Activated CD4-positive, alpha-beta memory T cell treated with anti-CD3 and anti-CD28 coated beads, Interleukin-2, amount 10 ng/mL, durations not matched to agents 7 days and 5 days (primary cell): Measurements from ENCODE around the gene FAM193B. TPM values are rescaled to one million over a fixed set of nuclear protein-coding genes. Genes with fewer than 3 reads are reported as not detected.

ENCODE experiments used
- CTCF ChIA-PET: fragments of 350-600 bp; sonication (Branson Sonifier 250); formaldehyde crosslinking; loops from one replicate; lab custom pipeline; 2021; ENCODE audit warnings: antibody characterized with exemption, inconsistent platforms; lab: Charles Lee
- POLR2A ChIA-PET: fragments of 350-600 bp; sonication (Branson Sonifier 250); formaldehyde crosslinking; loops from one replicate; lab custom pipeline; 2021; ENCODE audit warnings: antibody characterized with exemption; lab: Charles Lee
- DNase-seq: peaks from one replicate; pipeline ENCODE4 v3.0.0-alpha.2; 2020
- H3K27ac Mint-ChIP-seq: one replicate; pipeline ENCODE4 v1.8.0; 2021; ENCODE audit warnings: mild to moderate bottlenecking, mixed read lengths
- H3K27me3 Mint-ChIP-seq: one replicate; pipeline ENCODE4 v1.8.0; 2021; ENCODE audit warnings: mixed read lengths
- H3K36me3 Mint-ChIP-seq: one replicate; pipeline ENCODE4 v1.8.0; 2021; ENCODE audit warnings: low read depth, mixed read lengths
- H3K4me1 Mint-ChIP-seq: one replicate; pipeline ENCODE4 v1.8.0; 2021; ENCODE audit warnings: mixed read lengths
- H3K4me3 Mint-ChIP-seq: one replicate; pipeline ENCODE4 v1.8.0; 2021; ENCODE audit warnings: mild to moderate bottlenecking, mixed read lengths
- H3K9me3 Mint-ChIP-seq: one replicate; pipeline ENCODE4 v1.8.0; 2021; ENCODE audit warnings: mixed read lengths
- total RNA-seq, 2 experiments: library from RNA; stranded (reverse); gene quantifications; one replicate each; pipeline ENCODE4 v1.2.3, GENCODE V29; 2021

Gene FAM193B
- total RNA-seq, 2 experiments from 2014 or later, result 110 to 112 TPM

DNA sequence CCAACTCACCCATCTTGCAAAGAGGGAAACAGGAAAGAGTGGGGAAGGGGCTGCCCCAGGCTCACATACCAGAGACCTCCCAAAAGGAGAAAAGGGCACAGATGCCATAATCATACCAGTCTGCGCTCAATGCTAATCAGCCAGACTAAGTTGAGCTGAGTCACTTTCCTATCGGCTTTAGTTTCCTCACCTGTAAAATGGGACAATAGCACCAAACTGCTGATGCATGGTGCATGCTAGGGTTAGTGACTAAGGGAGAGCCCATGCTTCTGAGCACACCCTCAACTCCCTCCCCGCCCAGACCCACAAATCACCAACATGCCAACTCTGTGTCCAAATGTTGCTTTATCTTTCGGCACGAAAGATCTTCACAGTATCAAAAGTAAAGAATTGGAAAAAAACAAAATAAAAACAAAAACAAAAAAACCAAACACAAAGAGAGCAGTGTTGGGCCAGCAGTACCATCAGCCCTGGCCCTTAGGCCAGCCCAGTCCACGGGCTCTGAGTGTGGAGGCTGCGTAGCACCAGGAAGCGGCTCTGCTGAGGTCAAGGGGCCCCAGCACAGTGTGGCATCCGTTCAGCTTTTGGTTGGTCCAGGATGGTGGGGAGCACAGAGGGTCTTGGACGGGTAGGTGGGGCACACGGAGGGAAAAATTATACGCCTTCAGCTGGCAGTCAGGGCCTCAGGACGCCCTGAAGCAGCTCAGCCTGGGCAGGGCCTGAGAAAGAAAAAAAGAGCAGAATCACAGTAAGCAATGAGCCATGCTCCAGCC, 34.7 kb downstream of the FAM193B start:
- Mint-ChIP-seq H3K9me3 (no peaks in the 10 kb centered on the region), H3K36me3 (peaks cover 49% of the 10 kb centered on the region), H3K27me3 (no peaks in the 10 kb centered on the region), H3K27ac (no peak overlapping the region), H3K4me1 (peaks cover 50% of the 10 kb centered on the region), H3K4me3 (no peak overlapping the region)
- no peak for DNase-seq
- CTCF ChIA-PET, result interaction anchor here (2.0 kb wide), 1 partner anchor 18 kb away, joined by 6 read pairs; no protein-coding TSS in a partner anchor
- POLR2A ChIA-PET, result no interaction called here

DNA sequence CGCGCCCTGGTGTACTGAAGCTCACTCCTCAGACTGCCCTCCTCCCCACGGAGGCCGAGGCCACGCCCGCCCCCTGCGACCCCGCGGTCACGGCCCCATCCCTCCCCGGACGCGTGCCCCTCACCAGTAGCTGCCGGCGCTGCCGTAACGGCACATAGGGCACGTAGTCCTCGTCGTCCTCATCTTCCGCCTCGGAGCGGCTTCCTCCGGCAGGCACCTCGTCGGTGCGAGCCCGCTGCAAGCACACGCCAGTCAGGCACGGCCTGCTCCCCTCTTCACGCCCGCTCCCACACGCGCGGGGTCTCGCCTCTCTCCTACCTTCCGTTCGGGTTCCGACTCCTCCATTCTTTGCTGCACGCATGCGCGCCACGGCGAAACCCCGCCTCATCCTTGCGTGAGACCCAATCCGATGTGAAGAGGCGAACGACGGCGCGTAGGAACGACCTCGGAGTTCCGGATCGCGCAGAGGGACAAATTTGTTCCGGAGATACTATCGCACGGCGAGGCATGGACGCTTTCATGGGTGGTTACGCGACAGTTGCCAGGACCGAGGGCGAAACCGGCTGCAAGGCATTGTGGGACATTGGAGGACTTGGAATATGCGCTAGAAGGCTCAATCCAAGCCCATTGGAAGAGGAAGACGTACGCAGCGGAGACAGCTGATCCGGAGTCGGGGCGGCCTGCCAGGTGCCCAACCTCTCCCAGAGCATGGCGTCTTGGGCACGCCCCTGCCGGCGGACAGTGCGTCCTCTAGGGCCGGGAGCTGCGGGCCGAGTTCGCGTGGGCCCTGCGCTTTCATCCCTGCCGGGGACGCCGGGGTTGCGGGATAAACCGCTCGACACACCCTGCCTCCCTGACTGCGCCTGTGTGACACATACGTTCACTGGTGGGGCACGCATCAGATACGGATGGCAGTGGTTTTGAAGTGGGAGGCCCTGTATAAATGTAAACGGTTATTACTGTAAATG, 37.5 kb downstream of the FAM193B start, which contains the start of gene DDX41:
DDX41 (minus strand) TSS at position 361 of the 968 bp plus-strand sequence; CDS start at position 345, 16 bp downstream.
- no peaks in the 10 kb centered on the region for H3K27me3 Mint-ChIP-seq
- no peaks in the 10 kb centered on the region for H3K9me3 Mint-ChIP-seq
- H3K27ac Mint-ChIP-seq, result peak within 1 kb of the TSS; percentile 81
- H3K36me3 Mint-ChIP-seq, result peaks cover 59% of the 10 kb centered on the region
- peak within 1 kb of the TSS; percentile 90 for H3K4me3 Mint-ChIP-seq
- ChIA-PET CTCF (interaction anchor here (1.1 to 3.1 kb wide), 5 partner anchors 15 to 206 kb away, joined by 3 to 21 read pairs (median 3); partner anchors contain the start of gene PDLIM7), POLR2A (interaction anchor here (0.9 to 2.1 kb wide), 13 partner anchors 10 to 688 kb away, joined by 3 to 12 read pairs (median 4); partner anchors contain the start of genes HNRNPAB, LMAN2, PDLIM7 and TMED9)
- peak; percentile 97 for DNase-seq
- H3K4me1 Mint-ChIP-seq, result peaks cover 53% of the 10 kb centered on the region

DNA sequence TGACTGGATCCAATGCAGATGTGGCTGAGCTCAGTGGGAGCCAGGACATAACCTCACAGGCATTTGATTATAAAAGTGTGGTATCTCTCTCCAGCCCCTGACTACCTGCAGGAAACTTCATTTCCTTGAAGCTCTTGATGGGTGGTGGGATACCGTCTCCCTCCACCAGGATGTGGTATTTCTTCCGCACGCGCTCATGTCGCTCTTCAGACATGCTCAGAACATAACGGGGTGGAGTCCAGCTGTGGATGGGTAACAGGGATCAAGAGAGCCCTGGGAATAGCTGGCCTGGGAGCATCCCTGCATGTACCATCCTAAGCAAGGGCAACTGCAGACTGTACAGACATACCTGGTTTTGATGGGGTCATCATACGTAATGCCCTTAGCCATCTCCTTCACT, 38.8 kb downstream of the FAM193B start:
- ChIA-PET CTCF (interaction anchor here (0.7 to 3.1 kb wide), 3 partner anchors 14 to 22 kb away, joined by 3 to 21 read pairs (median 9); partner anchors contain the start of gene PDLIM7), POLR2A (interaction anchor here (0.8 to 2.1 kb wide), 11 partner anchors 14 to 509 kb away, joined by 3 to 7 read pairs (median 4); partner anchors contain the start of genes LMAN2, MXD3, TMED9 and UIMC1)
- H3K4me1 Mint-ChIP-seq, result peaks cover 42% of the 10 kb centered on the region
- H3K27ac Mint-ChIP-seq, result peak overlapping the region; percentile 45
- DNase-seq, result no peak
- no peaks in the 10 kb centered on the region for H3K27me3 Mint-ChIP-seq
- peaks cover 62% of the 10 kb centered on the region for H3K36me3 Mint-ChIP-seq
- peak overlapping the region; percentile 90 for H3K4me3 Mint-ChIP-seq
- H3K9me3 Mint-ChIP-seq, result no peaks in the 10 kb centered on the region

DNA sequence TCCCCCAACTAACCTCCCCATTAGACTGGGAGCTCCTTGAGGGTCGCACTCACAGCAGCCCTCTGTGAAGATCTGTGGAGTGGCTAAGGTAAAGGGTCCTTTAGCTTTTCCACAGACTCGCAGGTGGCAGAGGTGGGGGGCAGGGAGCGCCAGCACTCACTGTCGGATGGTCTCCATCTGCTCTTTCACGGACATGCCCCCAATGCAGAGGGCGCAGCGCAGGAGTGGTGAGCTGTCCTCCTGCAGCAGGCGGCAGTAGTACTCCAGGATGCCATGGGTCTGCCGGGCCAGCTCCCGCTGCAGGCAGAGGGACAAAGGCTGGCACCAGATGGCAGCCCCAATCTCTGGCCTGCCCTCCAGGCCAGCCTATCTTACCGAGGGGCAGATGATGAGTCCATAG, 39.8 kb downstream of the FAM193B start:
- ChIA-PET POLR2A (interaction anchor here (1.0 kb wide), 1 partner anchor 38 kb away, joined by 3 read pairs; no protein-coding TSS in a partner anchor), CTCF (interaction anchor here (1.3 kb wide), 1 partner anchor 13 kb away, joined by 4 read pairs; no protein-coding TSS in a partner anchor)
- Mint-ChIP-seq H3K9me3 (no peaks in the 10 kb centered on the region), H3K36me3 (peaks cover 54% of the 10 kb centered on the region), H3K4me1 (peaks cover 34% of the 10 kb centered on the region), H3K27me3 (no peaks in the 10 kb centered on the region), H3K27ac (no peak overlapping the region), H3K4me3 (peak overlapping the region; percentile 90)
- DNase-seq, result no peak

DNA sequence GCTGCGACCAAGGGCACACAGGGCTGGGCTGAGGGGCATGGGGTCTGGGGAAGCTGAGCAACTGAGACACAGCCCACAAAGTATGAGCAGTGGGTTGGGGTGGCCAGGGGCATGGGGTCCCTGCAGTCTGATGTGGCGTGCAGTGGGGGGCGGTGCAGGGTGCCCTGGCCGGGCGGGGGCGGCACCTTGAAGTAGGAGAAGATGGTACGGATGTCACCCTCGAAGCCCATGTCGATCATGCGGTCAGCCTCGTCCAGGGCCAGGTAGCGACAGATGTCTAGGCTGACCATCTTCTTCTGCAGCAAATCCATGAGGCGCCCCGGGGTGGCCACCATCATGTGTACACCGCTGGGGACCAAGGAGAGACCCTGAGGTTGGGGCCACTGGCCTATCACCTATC, 40.9 kb downstream of the FAM193B start:
- H3K27ac Mint-ChIP-seq, result no peak overlapping the region
- peaks cover 31% of the 10 kb centered on the region for H3K4me1 Mint-ChIP-seq
- no peaks in the 10 kb centered on the region for H3K9me3 Mint-ChIP-seq
- H3K4me3 Mint-ChIP-seq, result no peak overlapping the region
- DNase-seq, result no peak
- no peaks in the 10 kb centered on the region for H3K27me3 Mint-ChIP-seq
- peaks cover 50% of the 10 kb centered on the region for H3K36me3 Mint-ChIP-seq
- CTCF ChIA-PET, result interaction anchor here (1.3 kb wide), 1 partner anchor 12 kb away, joined by 4 read pairs; no protein-coding TSS in a partner anchor
- POLR2A ChIA-PET, result no interaction called here

DNA sequence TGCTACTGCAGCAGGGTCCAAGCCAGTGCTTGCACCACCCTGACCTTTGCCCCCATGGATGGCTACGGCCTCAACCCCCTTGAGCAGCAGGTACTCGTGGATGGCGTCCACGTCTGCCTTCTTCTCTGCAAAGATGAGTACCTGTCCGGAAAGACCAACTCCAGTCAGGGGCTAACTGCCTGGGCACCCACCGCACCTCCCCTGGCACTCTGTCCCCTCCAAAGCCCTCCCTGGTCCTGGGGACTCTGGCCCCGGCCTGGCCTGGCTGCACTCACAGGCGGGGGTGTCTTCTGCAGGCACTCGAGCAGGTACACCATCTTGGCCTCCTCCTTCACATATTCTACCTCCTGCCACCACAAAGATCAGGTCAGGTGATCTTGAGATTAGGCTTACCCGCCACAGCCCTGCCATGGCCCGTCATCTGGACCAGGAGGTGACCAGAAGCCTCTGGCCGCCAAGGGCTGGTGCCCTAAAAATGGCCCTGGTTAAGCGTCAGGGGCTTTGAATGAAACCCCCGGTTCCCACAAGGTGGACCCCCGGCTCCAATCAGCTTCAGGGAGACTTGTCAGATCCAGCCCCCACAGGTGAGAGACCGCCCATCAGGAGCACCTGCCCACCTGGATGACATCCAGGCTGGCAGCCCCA, 41.5 kb downstream of the FAM193B start:
- no peak overlapping the region for H3K4me3 Mint-ChIP-seq
- no peaks in the 10 kb centered on the region for H3K27me3 Mint-ChIP-seq
- no peak for DNase-seq
- H3K27ac Mint-ChIP-seq, result no peak overlapping the region
- peaks cover 50% of the 10 kb centered on the region for H3K36me3 Mint-ChIP-seq
- POLR2A ChIA-PET, result no interaction called here
- no peaks in the 10 kb centered on the region for H3K9me3 Mint-ChIP-seq
- peaks cover 31% of the 10 kb centered on the region for H3K4me1 Mint-ChIP-seq
- CTCF ChIA-PET, result no interaction called here

DNA sequence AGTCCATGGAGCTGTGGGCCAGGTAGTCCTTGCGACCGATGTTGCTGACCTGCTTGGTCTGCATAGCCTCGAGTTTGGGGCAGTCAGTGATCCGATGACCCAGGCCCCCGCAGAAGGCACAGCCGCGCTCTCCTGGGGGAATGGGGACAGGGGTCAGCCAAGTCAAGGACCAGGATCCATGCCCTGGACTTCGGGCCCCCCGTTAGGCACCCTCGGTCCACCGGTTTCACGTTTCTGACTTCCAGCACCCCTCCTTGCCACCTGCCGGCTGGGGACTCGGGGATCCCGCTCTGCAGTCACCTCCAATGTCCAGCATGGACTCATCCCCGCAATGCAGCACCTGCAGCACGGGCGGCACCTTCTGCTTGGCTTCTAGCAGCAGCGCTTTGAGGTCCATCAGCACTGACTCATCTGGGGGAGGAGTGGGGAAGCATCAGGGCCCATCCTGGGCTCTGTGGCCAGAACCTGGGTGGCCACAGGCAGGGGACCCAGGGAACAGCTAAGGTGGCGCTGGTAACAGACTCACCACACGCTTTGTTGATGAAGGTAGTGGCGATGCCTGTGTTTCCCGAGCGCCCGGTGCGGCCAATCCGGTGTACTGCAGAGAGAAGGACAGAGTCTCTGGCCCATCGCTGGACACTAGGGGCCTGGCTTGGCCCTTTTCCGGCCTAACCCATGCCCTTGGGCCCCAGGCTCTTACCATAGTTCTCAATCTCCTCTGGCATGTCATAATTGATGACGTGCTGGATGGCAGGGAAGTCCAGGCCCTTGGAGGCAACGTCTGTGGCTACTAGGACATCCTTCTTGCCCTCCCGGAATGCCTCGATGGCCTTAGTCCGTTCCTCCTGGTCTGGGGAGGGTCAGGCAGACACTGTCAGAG, 42.3 kb downstream of the FAM193B start:
- no peaks in the 10 kb centered on the region for H3K9me3 Mint-ChIP-seq
- H3K36me3 Mint-ChIP-seq, result peaks cover 50% of the 10 kb centered on the region
- peaks cover 27% of the 10 kb centered on the region for H3K4me1 Mint-ChIP-seq
- H3K4me3 Mint-ChIP-seq, result no peak overlapping the region
- no peak overlapping the region for H3K27ac Mint-ChIP-seq
- ChIA-PET CTCF (no interaction called here), POLR2A (no interaction called here)
- no peaks in the 10 kb centered on the region for H3K27me3 Mint-ChIP-seq
- no peak for DNase-seq

DNA sequence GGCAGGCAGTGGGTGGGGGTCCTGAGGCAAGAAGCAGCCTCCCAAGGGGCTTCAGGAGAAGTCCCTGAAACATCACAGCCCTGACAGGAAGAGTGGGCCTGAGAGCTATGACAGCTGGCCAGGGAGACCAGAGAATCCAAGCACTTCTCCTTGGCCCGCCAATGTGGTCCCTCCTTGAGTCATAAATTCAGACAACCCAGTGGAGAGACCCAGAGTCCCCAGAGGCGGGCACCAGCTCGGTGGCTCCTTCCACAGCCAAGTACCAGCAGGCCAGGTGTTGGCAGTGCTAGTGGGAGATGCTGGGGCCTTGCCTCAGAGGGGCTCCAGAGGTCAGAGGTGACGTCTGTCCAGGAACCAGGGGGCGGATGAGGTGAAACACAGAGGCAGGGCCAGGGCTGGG, 43.2 kb downstream of the FAM193B start:
- POLR2A ChIA-PET, result interaction anchor here (0.5 kb wide), 1 partner anchor 10 kb away, joined by 3 read pairs; no protein-coding TSS in a partner anchor
- DNase-seq, result no peak
- Mint-ChIP-seq H3K9me3 (no peaks in the 10 kb centered on the region), H3K36me3 (peaks cover 44% of the 10 kb centered on the region), H3K27ac (peak overlapping the region; percentile 16), H3K4me1 (peaks cover 20% of the 10 kb centered on the region), H3K27me3 (no peaks in the 10 kb centered on the region), H3K4me3 (no peak overlapping the region)
- CTCF ChIA-PET, result no interaction called here

DNA sequence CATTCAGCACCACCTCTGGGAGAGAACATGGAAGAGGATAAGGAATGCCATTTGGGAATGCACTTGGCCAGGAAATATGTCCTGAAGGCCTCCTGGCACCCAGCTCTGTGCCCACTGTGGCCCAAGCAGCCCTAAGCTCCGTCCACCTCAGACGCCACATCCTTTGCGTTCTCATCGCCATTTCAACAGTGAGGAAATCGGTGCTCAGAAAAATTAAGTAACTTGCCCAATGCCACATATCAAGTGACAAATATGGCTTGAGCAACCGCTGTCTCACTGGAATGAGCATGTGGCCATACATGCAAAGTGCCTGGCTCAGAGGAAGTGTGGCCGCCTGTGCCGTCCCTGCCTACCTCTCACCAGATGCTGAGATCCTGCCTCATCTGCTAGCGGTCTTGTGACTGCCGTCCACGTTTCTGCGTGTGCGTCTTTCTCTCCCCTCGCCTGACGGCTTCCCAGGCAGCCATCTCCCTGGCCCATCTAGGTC, 43.8 kb downstream of the FAM193B start:
- Mint-ChIP-seq H3K4me1 (peaks cover 14% of the 10 kb centered on the region), H3K36me3 (peaks cover 39% of the 10 kb centered on the region), H3K27me3 (no peaks in the 10 kb centered on the region), H3K4me3 (no peak overlapping the region), H3K27ac (no peak overlapping the region), H3K9me3 (no peaks in the 10 kb centered on the region)
- POLR2A ChIA-PET, result interaction anchor here (0.5 kb wide), 1 partner anchor 9 kb away, joined by 3 read pairs; no protein-coding TSS in a partner anchor
- DNase-seq, result no peak
- CTCF ChIA-PET, result interaction anchor here (1.1 kb wide), 1 partner anchor 10 kb away, joined by 4 read pairs; no protein-coding TSS in a partner anchor

DNA sequence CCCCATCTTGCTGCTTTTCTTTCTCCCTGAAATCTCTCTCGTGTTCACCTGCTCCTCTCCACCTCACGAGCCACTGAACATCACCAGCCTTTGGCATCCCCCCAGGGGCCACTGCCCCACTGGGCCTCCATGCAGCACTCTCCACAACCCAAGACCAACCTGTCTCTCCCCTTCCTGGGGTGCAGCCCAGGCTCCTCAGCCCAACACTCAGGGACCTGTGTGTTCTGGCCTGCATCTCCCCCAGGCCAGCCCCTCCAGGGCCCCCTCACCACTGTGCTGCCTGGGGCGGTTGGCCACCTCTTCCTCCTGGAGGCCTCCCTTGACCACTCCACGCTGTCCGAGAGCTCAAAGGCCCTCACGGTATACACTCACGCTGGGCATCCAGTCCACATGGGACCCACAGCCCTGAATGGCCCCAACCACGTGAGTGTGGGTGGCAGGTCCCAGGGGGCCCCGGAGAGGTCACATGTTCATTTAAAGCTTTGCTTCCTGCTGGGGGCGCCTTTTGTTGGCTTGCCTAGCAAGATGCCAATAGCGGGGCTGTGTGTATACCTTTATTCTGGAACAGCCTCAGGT, 44.3 kb downstream of the FAM193B start:
- H3K4me1 Mint-ChIP-seq, result peaks cover 9% of the 10 kb centered on the region
- DNase-seq, result no peak
- ChIA-PET CTCF (interaction anchor here (1.1 kb wide), 1 partner anchor 9 kb away, joined by 4 read pairs; no protein-coding TSS in a partner anchor), POLR2A (interaction anchor here (1.2 kb wide), 1 partner anchor 158 kb away, joined by 4 read pairs; the partner anchor contains the start of gene LMAN2)
- H3K27ac Mint-ChIP-seq, result no peak overlapping the region
- H3K36me3 Mint-ChIP-seq, result peaks cover 34% of the 10 kb centered on the region
- no peaks in the 10 kb centered on the region for H3K27me3 Mint-ChIP-seq
- no peak overlapping the region for H3K4me3 Mint-ChIP-seq
- H3K9me3 Mint-ChIP-seq, result no peaks in the 10 kb centered on the region
